DMS 273 treated with DMSO at 0.1 percent for 48 hours (cell line): ENCODE data around the gene PDXDC1.
"Not testable (repeated sequence)": the region's sequence is repeated elsewhere in the genome, so short reads cannot be mapped to it uniquely, and the experiment has no call there.

ENCODE experiments used
- DNase-seq: peaks from one replicate; lab custom pipeline; 2025; lab: John Stamatoyannopoulos, UW

Gene PDXDC1

GRCh38 chr16:15163055-15163454 is 188.2 kb downstream of the PDXDC1 start:
- DNase-seq = not testable (repeated sequence)

- not testable (repeated sequence) for DNase-seq
Observed at GRCh38 chr16:15166177-15166576, 191.4 kb downstream of the PDXDC1 start.

- DNase-seq = not testable (repeated sequence)
Observed at GRCh38 chr16:15168303-15168702, 193.5 kb downstream of the PDXDC1 start.

- DNase-seq = not testable (repeated sequence)
Observed at GRCh38 chr16:15168953-15169652, 194.3 kb downstream of the PDXDC1 start.

GRCh38 chr16:15179909-15180308 is 205.1 kb downstream of the PDXDC1 start:
- not testable (repeated sequence) for DNase-seq

- DNase-seq = not testable (repeated sequence)
Observed at GRCh38 chr16:15180946-15181345, 206.1 kb downstream of the PDXDC1 start.

- DNase-seq = not testable (repeated sequence)
Observed at GRCh38 chr16:15184000-15184399, 209.2 kb downstream of the PDXDC1 start.
